ENCODE measurements around the gene SH3RF3. TPM values are rescaled to one million over a fixed set of nuclear protein-coding genes. Genes with fewer than 3 reads are reported as not detected.
"Not testable (repeated sequence)": the region's sequence is repeated elsewhere in the genome, so short reads cannot be mapped to it uniquely, and the experiment has no call there.

The SH3RF3 gene
- total and polyA plus RNA-seq, 4 experiments from 2014 or later, result 0.26 to 2.2 (median 2.1) TPM; not detected in 1

- Mint-ChIP-seq H3K4me1 (no peaks in the 10 kb centered on the region), H3K4me3 (no peak overlapping the region), H3K36me3 (no peaks in the 10 kb centered on the region), H3K27me3 (peaks cover 12 to 29% of the 10 kb centered on the region in 2 donors), H3K27ac (no peak overlapping the region), H3K9me3 (peaks cover 0 to 4% (median 0%) of the 10 kb centered on the region in 8 donors)
- no peaks in the 10 kb centered on the region for H3K27me3 ChIP-seq (ENCODE audit: insufficient read depth, low read length)
- H3K36me3 ChIP-seq (ENCODE audit: insufficient read depth, low read length), result no peaks in the 10 kb centered on the region
- H3K4me3 ChIP-seq (ENCODE audit: low read length in 2 of 2), result no peak overlapping the region
- intact Hi-C loops (cut with micrococcal nuclease), result no loop called here
- H3K27ac ChIP-seq (ENCODE audit: low read depth, low read length), result no peak overlapping the region
- ChIA-PET POLR2A (ENCODE audit: partially characterized antibody) (no interaction called here), CTCF (ENCODE audit: partially characterized antibody) (interaction anchor here (0.7 kb wide), 1 partner anchor 8 kb away, joined by 3 read pairs; no protein-coding TSS in a partner anchor)
- no peaks in the 10 kb centered on the region for H3K9me3 ChIP-seq (ENCODE audit: control insufficient read depth in 1 of 2, low read length in 2 of 2)
- DNase-seq, result no peak
- H3K4me1 ChIP-seq (ENCODE audit: insufficient read depth, low read length), result no peaks in the 10 kb centered on the region
Observed at GRCh38 chr2:109531896-109532727, 403.1 kb downstream of the SH3RF3 start.

- Histone ChIP-seq H3K27ac (ENCODE audit: low read depth, low read length) (no peak overlapping the region), H3K4me1 (ENCODE audit: insufficient read depth, low read length) (no peaks in the 10 kb centered on the region), H3K4me3 (ENCODE audit: low read length in 2 of 2) (no peak overlapping the region), H3K9me3 (ENCODE audit: control insufficient read depth in 1 of 2, low read length in 2 of 2) (no peaks in the 10 kb centered on the region), H3K36me3 (ENCODE audit: insufficient read depth, low read length) (no peaks in the 10 kb centered on the region), H3K27me3 (ENCODE audit: insufficient read depth, low read length) (no peaks in the 10 kb centered on the region)
- Mint-ChIP-seq H3K27me3 (peaks cover 11 to 27% of the 10 kb centered on the region in 2 donors), H3K4me3 (no peak overlapping the region), H3K9me3 (peaks cover 0 to 4% (median 0%) of the 10 kb centered on the region in 8 donors), H3K36me3 (no peaks in the 10 kb centered on the region), H3K27ac (no peak overlapping the region), H3K4me1 (no peaks in the 10 kb centered on the region)
- no peak for DNase-seq
- ChIA-PET CTCF (ENCODE audit: partially characterized antibody) (no interaction called here), POLR2A (ENCODE audit: partially characterized antibody) (no interaction called here)
- intact Hi-C loops (cut with micrococcal nuclease), result no loop called here
Observed at GRCh38 chr2:109532728-109533076, 403.7 kb downstream of the SH3RF3 start.

GRCh38 chr2:109533823-109534222 is 404.8 kb downstream of the SH3RF3 start:
- H3K27ac Mint-ChIP-seq, result no peak overlapping the region
- H3K27me3 ChIP-seq (ENCODE audit: insufficient read depth, low read length), result no peaks in the 10 kb centered on the region
- CTCF ChIA-PET (ENCODE audit: partially characterized antibody), result interaction anchor here (2.2 kb wide), 1 partner anchor 12 kb away, joined by 6 read pairs; no protein-coding TSS in a partner anchor
- no peaks in the 10 kb centered on the region for H3K36me3 ChIP-seq (ENCODE audit: insufficient read depth, low read length)
- H3K9me3 Mint-ChIP-seq, result peaks cover 0 to 4% (median 0%) of the 10 kb centered on the region in 8 donors
- H3K4me3 ChIP-seq (ENCODE audit: low read length in 2 of 2), result no peak overlapping the region
- POLR2A ChIA-PET (ENCODE audit: partially characterized antibody), result no interaction called here
- intact Hi-C loops (cut with micrococcal nuclease), result no loop called here
- peaks cover 12 to 22% of the 10 kb centered on the region in 2 donors for H3K27me3 Mint-ChIP-seq
- no peaks in the 10 kb centered on the region for H3K4me1 Mint-ChIP-seq
- DNase-seq, result no peak
- no peaks in the 10 kb centered on the region for H3K4me1 ChIP-seq (ENCODE audit: insufficient read depth, low read length)
- H3K27ac ChIP-seq (ENCODE audit: low read depth, low read length), result no peak overlapping the region
- H3K4me3 Mint-ChIP-seq, result no peak overlapping the region
- H3K36me3 Mint-ChIP-seq, result no peaks in the 10 kb centered on the region
- H3K9me3 ChIP-seq (ENCODE audit: control insufficient read depth in 1 of 2, low read length in 2 of 2), result no peaks in the 10 kb centered on the region

GRCh38 chr2:109535217-109535946 is 406.4 kb downstream of the SH3RF3 start:
- Histone ChIP-seq H3K27ac (ENCODE audit: low read depth, low read length) (no peak overlapping the region), H3K36me3 (ENCODE audit: insufficient read depth, low read length) (no peaks in the 10 kb centered on the region), H3K4me3 (ENCODE audit: low read length in 2 of 2) (no peak overlapping the region), H3K27me3 (ENCODE audit: insufficient read depth, low read length) (no peaks in the 10 kb centered on the region), H3K9me3 (ENCODE audit: control insufficient read depth in 1 of 2, low read length in 2 of 2) (no peaks in the 10 kb centered on the region), H3K4me1 (ENCODE audit: insufficient read depth, low read length) (no peaks in the 10 kb centered on the region)
- DNase-seq, result no peak
- ChIA-PET CTCF (ENCODE audit: partially characterized antibody) (interaction anchor here (1.2 to 2.2 kb wide), 2 partner anchors 10 to 14 kb away, joined by 3 to 6 read pairs; no protein-coding TSS in a partner anchor), POLR2A (ENCODE audit: partially characterized antibody) (interaction anchor here (0.6 kb wide), 2 partner anchors 553 to 701 kb away, joined by 3 read pairs; no protein-coding TSS in a partner anchor)
- Mint-ChIP-seq H3K9me3 (peaks cover 0 to 4% (median 0%) of the 10 kb centered on the region in 8 donors), H3K27ac (peak overlapping the region in 1 of 7 donors; percentile 74), H3K4me1 (no peaks in the 10 kb centered on the region), H3K4me3 (no peak overlapping the region), H3K36me3 (no peaks in the 10 kb centered on the region), H3K27me3 (peaks cover 6 to 17% of the 10 kb centered on the region in 2 donors)
- intact Hi-C loops (cut with micrococcal nuclease), result no loop called here

GRCh38 chr2:109536556-109536955 is 407.6 kb downstream of the SH3RF3 start:
- H3K9me3 Mint-ChIP-seq; H3K9me3 ChIP-seq (ENCODE audit: control insufficient read depth in 1 of 2, low read length in 2 of 2); H3K4me3 ChIP-seq (ENCODE audit: low read length in 2 of 2); DNase-seq; H3K27ac Mint-ChIP-seq; H3K4me1 Mint-ChIP-seq; H3K27me3 ChIP-seq (ENCODE audit: insufficient read depth, low read length); H3K4me1 ChIP-seq (ENCODE audit: insufficient read depth, low read length); H3K4me3 Mint-ChIP-seq; POLR2A ChIA-PET (ENCODE audit: partially characterized antibody); H3K36me3 ChIP-seq (ENCODE audit: insufficient read depth, low read length); H3K36me3 Mint-ChIP-seq; H3K27ac ChIP-seq (ENCODE audit: low read depth, low read length); intact Hi-C loops (cut with micrococcal nuclease): not testable (repeated sequence)
- CTCF ChIA-PET (ENCODE audit: partially characterized antibody), result interaction anchor here (1.2 kb wide), 1 partner anchor 13 kb away, joined by 3 read pairs; no protein-coding TSS in a partner anchor
- H3K27me3 Mint-ChIP-seq, result peaks cover 7 to 19% of the 10 kb centered on the region in 2 donors

GRCh38 chr2:109537565-109538222 is 408.7 kb downstream of the SH3RF3 start:
- DNase-seq, result no peak
- H3K4me3 Mint-ChIP-seq, result no peak overlapping the region
- H3K27me3 Mint-ChIP-seq, result peaks cover 7 to 10% of the 10 kb centered on the region in 2 donors
- no peaks in the 10 kb centered on the region for H3K9me3 ChIP-seq (ENCODE audit: control insufficient read depth in 1 of 2, low read length in 2 of 2)
- intact Hi-C loops (cut with micrococcal nuclease), result no loop called here
- H3K4me3 ChIP-seq (ENCODE audit: low read length in 2 of 2), result no peak overlapping the region
- no peaks in the 10 kb centered on the region for H3K4me1 ChIP-seq (ENCODE audit: insufficient read depth, low read length)
- no peaks in the 10 kb centered on the region for H3K36me3 ChIP-seq (ENCODE audit: insufficient read depth, low read length)
- ChIA-PET CTCF (ENCODE audit: partially characterized antibody) (no interaction called here), POLR2A (ENCODE audit: partially characterized antibody) (no interaction called here)
- H3K27ac ChIP-seq (ENCODE audit: low read depth, low read length), result no peak overlapping the region
- H3K4me1 Mint-ChIP-seq, result no peaks in the 10 kb centered on the region
- H3K9me3 Mint-ChIP-seq, result peaks cover 0 to 4% (median 0%) of the 10 kb centered on the region in 8 donors
- H3K36me3 Mint-ChIP-seq, result no peaks in the 10 kb centered on the region
- H3K27me3 ChIP-seq (ENCODE audit: insufficient read depth, low read length), result no peaks in the 10 kb centered on the region
- peak overlapping the region in 1 of 7 donors; percentile 41 for H3K27ac Mint-ChIP-seq

GRCh38 chr2:109538546-109538945 is 409.5 kb downstream of the SH3RF3 start:
- H3K27ac ChIP-seq (ENCODE audit: low read depth, low read length), result no peak overlapping the region
- ChIA-PET CTCF (ENCODE audit: partially characterized antibody) (no interaction called here), POLR2A (ENCODE audit: partially characterized antibody) (no interaction called here)
- Mint-ChIP-seq H3K4me1 (no peaks in the 10 kb centered on the region), H3K27ac (no peak overlapping the region), H3K4me3 (no peak overlapping the region), H3K36me3 (no peaks in the 10 kb centered on the region), H3K9me3 (peaks cover 0 to 4% (median 0%) of the 10 kb centered on the region in 8 donors), H3K27me3 (peaks cover 7 to 8% of the 10 kb centered on the region in 2 donors)
- H3K4me3 ChIP-seq (ENCODE audit: low read length in 2 of 2), result no peak overlapping the region
- no peaks in the 10 kb centered on the region for H3K36me3 ChIP-seq (ENCODE audit: insufficient read depth, low read length)
- intact Hi-C loops (cut with micrococcal nuclease), result no loop called here
- no peaks in the 10 kb centered on the region for H3K9me3 ChIP-seq (ENCODE audit: control insufficient read depth in 1 of 2, low read length in 2 of 2)
- H3K27me3 ChIP-seq (ENCODE audit: insufficient read depth, low read length), result no peaks in the 10 kb centered on the region
- H3K4me1 ChIP-seq (ENCODE audit: insufficient read depth, low read length), result no peaks in the 10 kb centered on the region
- no peak for DNase-seq
